NCI-H1417 (cell line): ENCODE measurements around the gene TMEM179.
"Not testable (repeated sequence)": the region's sequence is repeated elsewhere in the genome, so short reads cannot be mapped to it uniquely, and the experiment has no call there.

Experiments
- DNase-seq, 3 experiments: peaks; one replicate each; lab custom pipeline; 2025; lab: John Stamatoyannopoulos, UW

Gene TMEM179

DNA sequence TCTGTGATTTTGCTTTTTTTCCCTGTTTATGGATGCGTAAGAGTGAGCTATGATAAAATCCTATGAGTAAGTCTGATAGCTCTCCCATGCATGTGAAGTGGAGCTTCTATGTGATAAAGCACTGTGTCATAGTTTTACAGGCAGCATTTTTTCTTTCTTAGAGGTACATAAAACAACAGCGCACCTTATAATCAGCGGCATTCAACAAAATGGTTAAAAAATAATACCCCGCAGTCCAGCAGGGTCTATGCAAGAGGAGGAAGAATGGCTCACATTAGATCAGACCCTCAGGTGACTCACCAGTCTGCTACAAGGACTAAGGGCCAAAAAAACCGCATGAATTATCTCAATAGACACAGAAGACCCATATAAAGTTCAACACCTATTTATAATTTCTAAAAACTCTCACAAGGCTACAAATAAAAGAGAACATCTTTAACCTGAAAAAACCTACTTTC lies 33.0 kb upstream of the TMEM179 start:
- no peak for DNase-seq

- not testable (repeated sequence) for DNase-seq
These were observed 32.4 kb upstream of the TMEM179 start for GRCh38 chr14:104636846-104637545.

DNA sequence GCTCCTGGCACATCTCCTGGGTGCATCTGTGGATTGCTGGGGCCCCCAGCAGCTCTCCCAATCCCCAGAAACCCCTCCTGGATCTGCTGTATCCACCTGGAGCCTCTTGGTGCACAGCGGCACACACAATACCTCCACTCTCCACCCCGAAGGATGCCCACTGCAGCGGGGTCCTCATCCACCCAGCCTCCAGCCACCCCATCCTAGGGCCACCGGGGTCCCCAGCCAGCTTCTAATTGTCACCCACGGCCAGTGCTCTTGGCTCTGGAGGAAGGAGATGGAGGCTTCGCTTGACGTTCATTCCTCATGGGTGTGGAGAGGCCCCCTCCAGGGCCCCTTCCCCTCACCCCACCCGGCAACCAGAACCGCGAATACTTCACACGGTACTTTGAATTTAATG lies 31.6 kb upstream of the TMEM179 start:
- no peak for DNase-seq

DNA sequence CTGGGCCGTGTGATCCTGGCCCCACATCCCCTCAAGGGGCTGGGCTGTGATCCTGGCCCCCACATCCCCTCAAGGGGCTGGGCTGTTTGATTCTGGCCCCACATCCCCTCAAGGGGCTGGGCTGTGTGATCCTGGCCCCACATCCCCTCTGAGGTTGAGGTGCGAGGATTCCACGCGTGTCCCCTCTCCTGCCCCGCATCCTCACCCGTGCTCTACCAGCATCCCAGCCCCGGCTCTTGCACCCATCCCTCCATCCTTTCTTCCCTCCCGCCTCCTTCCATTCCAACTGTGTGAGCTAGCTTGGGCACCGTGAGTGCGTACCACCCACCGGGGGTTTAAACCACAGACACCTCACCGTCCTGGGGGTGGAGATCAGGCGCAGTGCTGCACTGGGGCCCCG lies 31.1 kb upstream of the TMEM179 start:
- DNase-seq = no peak

GRCh38 chr14:104634886-104635570 lies 30.5 kb upstream of the TMEM179 start:
- DNase-seq = no peak

DNA sequence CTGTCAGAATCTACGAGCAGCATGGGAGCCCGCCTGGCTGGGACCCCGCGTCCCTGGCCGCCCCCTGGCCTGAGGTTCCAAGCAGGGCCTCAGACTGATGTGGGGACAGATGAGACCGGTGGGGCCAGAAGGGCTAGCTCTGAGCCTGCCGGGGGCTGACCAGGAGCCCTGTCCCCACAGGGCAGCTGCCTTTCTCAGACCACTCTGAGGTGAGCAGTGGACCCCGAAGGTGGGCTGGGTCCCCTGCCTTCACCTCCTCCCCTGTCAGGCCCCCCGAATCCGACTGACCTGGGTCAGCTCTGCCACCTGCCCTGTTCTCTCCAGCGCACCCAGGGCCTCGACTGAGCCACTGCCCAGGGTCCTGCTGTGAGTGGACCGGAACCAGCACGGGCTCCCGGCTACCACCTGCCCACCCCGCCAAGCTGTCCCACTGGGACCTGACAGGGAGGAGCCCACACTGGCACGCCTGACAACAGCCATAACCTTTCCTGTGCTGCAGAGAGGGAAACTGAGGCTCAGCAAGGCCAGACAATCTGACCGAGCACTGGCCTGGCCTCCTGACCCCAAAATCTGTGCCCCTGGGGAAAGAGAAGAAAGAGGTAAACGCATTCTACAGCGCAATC lies 29.7 kb upstream of the TMEM179 start:
- no peak for DNase-seq

GRCh38 chr14:104633276-104634137 lies 28.9 kb upstream of the TMEM179 start:
- no peak for DNase-seq

DNA sequence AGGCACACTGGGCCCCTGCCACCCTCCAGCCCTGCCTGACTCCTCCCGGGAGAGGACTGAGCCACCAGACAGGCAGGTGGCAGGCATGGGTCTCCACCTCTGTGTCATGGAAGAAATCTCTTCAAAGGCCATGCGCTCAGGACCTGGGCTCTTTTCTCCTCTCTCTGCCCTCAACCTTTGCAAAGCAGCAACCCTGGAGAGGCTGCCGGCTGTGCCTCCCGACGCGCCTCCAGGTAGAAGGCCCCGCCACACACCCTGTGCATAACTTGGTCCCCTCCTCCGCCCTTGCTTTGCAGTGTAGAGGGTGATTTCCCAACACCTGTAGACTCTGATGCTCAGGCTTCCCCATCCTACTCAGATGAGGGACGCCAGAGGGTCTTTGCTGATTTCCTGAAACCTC lies 28.2 kb upstream of the TMEM179 start:
- no peak for DNase-seq

- DNase-seq = no peak
These were observed 20.4 kb upstream of the TMEM179 start for GRCh38 chr14:104624939-104625338.

DNA sequence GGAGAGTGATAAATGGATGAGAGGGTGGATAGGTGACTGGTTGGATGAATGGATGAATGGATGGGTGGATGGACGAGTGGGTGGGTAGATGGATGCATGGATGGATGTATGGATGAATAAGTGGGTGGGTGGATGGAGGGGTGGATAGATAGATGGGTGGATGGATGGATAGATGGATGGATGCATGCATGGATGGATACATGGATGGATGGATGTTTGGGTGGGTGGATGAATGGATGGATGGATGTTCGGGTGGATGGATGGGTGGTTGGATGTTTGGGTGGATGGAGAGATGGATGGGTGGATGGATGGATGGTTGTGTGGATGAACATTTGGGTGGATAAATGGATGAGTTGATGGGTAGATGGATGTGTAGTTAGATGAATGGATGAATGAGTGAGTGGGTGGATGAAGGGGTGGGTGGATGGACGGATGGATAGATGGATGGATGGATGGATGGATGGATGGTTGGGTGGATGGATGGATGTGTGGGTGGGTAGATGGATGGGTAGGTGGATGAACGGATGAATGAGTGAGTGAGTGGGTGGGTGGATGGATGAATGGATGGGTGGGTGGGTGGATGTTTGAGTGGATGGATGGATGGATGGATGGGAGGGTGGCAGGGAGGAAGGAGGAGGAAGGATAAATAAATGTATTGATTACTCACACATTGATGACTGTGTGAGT lies 9.7 kb upstream of the TMEM179 start:
- DNase-seq = no peak

DNA sequence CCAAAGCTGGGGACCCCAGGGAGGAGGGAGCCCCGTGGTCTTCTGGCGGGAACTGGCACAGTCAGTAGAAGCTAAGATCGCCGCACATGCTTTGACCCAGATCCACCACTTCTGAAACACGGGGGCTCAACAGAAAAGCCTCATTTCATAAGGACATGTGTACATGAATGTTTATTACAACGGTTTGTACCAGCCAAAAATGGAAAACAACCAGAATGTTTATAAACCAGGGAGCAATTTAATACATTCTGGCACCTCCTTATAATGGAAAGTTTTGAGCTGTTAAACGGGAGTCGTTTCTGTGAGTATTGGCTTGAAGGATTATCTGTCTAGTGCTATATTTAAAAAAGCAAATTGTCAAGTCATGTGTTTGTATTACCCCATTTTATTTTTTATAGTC lies 7.3 kb upstream of the TMEM179 start:
- no peak for DNase-seq

DNA sequence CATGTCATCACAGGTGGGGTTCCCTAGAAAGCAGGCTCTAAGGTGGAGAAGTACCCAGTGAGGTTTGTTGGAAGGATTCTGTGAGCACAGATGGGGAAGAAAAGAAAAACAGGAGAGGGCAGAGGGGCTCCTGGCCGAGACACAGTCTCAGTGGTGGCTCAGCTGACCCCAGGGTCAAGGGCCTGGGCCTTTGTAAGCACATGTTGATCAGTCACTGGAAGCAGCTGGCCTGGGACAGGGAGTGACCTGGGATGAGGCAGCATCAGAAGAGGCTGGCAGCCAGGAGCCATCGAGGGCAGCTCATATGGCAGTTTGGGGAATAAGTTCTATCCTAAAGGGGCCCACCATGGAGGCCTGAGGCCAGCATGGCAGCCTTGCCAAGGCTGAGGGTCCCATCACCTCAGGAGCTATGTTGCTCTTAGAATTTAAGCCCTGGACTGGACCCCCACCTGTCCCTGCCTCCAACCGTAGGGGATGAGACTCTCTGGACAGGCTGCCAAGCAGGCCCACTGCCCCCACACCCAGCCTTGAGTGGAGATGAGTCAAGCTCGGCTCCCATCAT lies 6.3 kb upstream of the TMEM179 start:
- no peak for DNase-seq

- DNase-seq = no peak
These were observed 5.1 kb upstream of the TMEM179 start for GRCh38 chr14:104609666-104610065.

GRCh38 chr14:104603711-104604401 lies 716 bp downstream of the TMEM179 start:
- peak in 2 of 3 experiments; percentile 81 to 85 for DNase-seq

GRCh38 chr14:104602933-104603325 lies 1.6 kb downstream of the TMEM179 start:
- peak in 1 of 3 experiments; percentile 45 for DNase-seq

DNA sequence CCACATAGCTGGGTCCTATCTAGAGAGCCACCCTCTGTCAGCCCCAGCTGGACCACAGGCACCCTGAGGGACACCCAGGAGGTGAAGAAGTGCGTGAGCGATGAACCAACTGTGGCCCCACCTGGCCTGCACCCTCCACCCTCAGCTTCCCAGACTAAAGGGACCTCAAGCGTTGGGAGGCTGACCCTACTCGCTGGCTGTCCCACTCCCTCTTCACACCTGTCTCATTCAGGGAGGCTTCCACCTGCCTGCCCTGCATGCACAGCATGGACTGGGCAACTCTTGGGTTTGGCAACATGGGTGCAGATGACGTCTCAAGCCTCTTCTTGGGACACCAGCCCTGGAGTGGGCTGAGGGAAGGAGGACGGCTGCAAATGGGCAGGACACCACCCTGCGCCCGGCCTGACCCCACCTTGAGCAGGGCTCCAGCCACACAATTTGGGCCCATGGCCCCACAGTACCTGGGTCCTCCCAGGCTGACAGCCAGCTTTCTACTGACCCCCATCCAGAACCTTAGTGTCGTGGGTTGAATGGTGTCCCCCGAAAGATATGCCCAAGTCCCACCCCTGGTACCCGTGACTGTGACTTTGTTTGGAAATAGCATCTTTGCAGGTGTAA lies 2.1 kb downstream of the TMEM179 start:
- no peak for DNase-seq

GRCh38 chr14:104601786-104602185 lies 2.8 kb downstream of the TMEM179 start:
- peak in 2 of 3 experiments; percentile 10 to 64 for DNase-seq

- no peak for DNase-seq
These were observed 3.8 kb downstream of the TMEM179 start for GRCh38 chr14:104600805-104601204.

GRCh38 chr14:104600141-104600643 lies 4.4 kb downstream of the TMEM179 start:
- DNase-seq = peak; percentile 7 to 92 (median 81)

- no peak for DNase-seq
These were observed 5.1 kb downstream of the TMEM179 start for GRCh38 chr14:104599446-104599845.
